GM19467 (cell line): ENCODE data around the gene TAS1R3.

Source experiments
- ATAC-seq: cut with Tn5 transposase; IDR thresholded peaks from one replicate; pipeline ENCODE4 v1.9.1; 2021; ENCODE audit warnings: mild to moderate bottlenecking, moderate library complexity; ENCODE audit not compliant: unreplicated experiment

TAS1R3 gene

GRCh38 chr1:1320666-1321448 is 10.2 kb upstream of the TAS1R3 start:
- no peak for ATAC-seq

GRCh38 chr1:1321477-1321876 is 9.6 kb upstream of the TAS1R3 start:
- ATAC-seq, result no peak

GRCh38 chr1:1322418-1322817 is 8.7 kb upstream of the TAS1R3 start:
- no peak for ATAC-seq

- ATAC-seq, result no peak
Measured at GRCh38 chr1:1322952-1323351, 8.1 kb upstream of the TAS1R3 start.

- peak; percentile 31 for ATAC-seq
Measured at GRCh38 chr1:1324084-1324523, 7.0 kb upstream of the TAS1R3 start.

- ATAC-seq, result peak; percentile 52
Measured at GRCh38 chr1:1324524-1325287, 6.4 kb upstream of the TAS1R3 start, which contains the start of the genes CPTP and INTS11. Gene CPTP (plus strand): TSS chr1:1324802. CDS start chr1:1326911, 2,109 bp downstream. Gene INTS11 (minus strand): TSS chr1:1324660. CDS start chr1:1324608, 52 bp downstream.

GRCh38 chr1:1325288-1326074 is 5.6 kb upstream of the TAS1R3 start:
- ATAC-seq, result no peak

GRCh38 chr1:1326075-1326605 is 4.9 kb upstream of the TAS1R3 start:
- ATAC-seq, result no peak

- ATAC-seq, result no peak
Measured at GRCh38 chr1:1327291-1327690, 3.8 kb upstream of the TAS1R3 start.

- ATAC-seq, result no peak
Measured at GRCh38 chr1:1328254-1328653, 2.8 kb upstream of the TAS1R3 start.

- ATAC-seq, result no peak
Measured at GRCh38 chr1:1329304-1330210, 1.5 kb upstream of the TAS1R3 start.

GRCh38 chr1:1330366-1331067 is 563 bp upstream of the TAS1R3 start:
- ATAC-seq, result no peak

GRCh38 chr1:1332031-1332755 is 1.1 kb downstream of the TAS1R3 start:
- no peak for ATAC-seq

GRCh38 chr1:1332774-1333480 is 1.8 kb downstream of the TAS1R3 start:
- ATAC-seq, result no peak

- no peak for ATAC-seq
Measured at GRCh38 chr1:1333551-1334241, 2.6 kb downstream of the TAS1R3 start.

- ATAC-seq, result no peak
Measured at GRCh38 chr1:1334835-1335234, 3.8 kb downstream of the TAS1R3 start.

- ATAC-seq, result no peak
Measured at GRCh38 chr1:1335283-1335682, 4.2 kb downstream of the TAS1R3 start.
